H9 (cell line): Measurements from ENCODE around the gene DMWD. TPM values are rescaled to one million over a fixed set of nuclear protein-coding genes. Genes with fewer than 3 reads are reported as not detected.

Source experiments
- DNase-seq: peaks from one replicate; pipeline ENCODE4 v3.0.0-alpha.2; 2017
- H2AFZ ChIP-seq: one replicate; pipeline ENCODE4 v1.6.1; 2013; ENCODE audit warnings: mild to moderate bottlenecking, low read length, control low read depth, moderate library complexity
- H2AK5ac ChIP-seq: 2 replicates; pipeline ENCODE4 v1.6.1; 2013; ENCODE audit warnings: low read length, control low read depth, mixed read lengths; ENCODE audit not compliant: insufficient read length
- H2BK120ac ChIP-seq: one replicate; pipeline ENCODE4 v1.6.1; 2013; ENCODE audit warnings: low read depth, mild to moderate bottlenecking, low read length, control low read depth, inconsistent platforms; ENCODE audit not compliant: poor library complexity, severe bottlenecking
- H2BK12ac ChIP-seq: 2 replicates; pipeline ENCODE4 v1.6.1; 2013; ENCODE audit warnings: low read length, control low read depth, mixed read lengths, low read depth; ENCODE audit not compliant: insufficient read length
- H2BK15ac ChIP-seq: 2 replicates; pipeline ENCODE4 v1.6.1; 2013; ENCODE audit warnings: low read depth, low read length, control low read depth
- H2BK20ac ChIP-seq: one replicate; pipeline ENCODE4 v1.6.1; 2013; ENCODE audit warnings: low read depth, mild to moderate bottlenecking, low read length, control low read depth, inconsistent platforms; ENCODE audit not compliant: poor library complexity, severe bottlenecking
- H2BK5ac ChIP-seq: 2 replicates; pipeline ENCODE4 v1.6.1; 2013; ENCODE audit warnings: low read length, control low read depth, mixed read lengths; ENCODE audit not compliant: insufficient read length
- H3K14ac ChIP-seq: 2 replicates; pipeline ENCODE4 v1.6.1; 2013; ENCODE audit warnings: low read length, control low read depth; ENCODE audit not compliant: insufficient read depth
- H3K18ac ChIP-seq: 2 replicates; pipeline ENCODE4 v1.6.1; 2013; ENCODE audit warnings: low read depth, mild to moderate bottlenecking, mixed read lengths, low read length, control low read depth; ENCODE audit not compliant: insufficient read length
- H3K23ac ChIP-seq: 2 replicates; pipeline ENCODE4 v1.6.1; 2013; ENCODE audit warnings: low read length, control low read depth, mixed read lengths, low read depth; ENCODE audit not compliant: insufficient read length
- H3K23me2 ChIP-seq: 2 replicates; pipeline ENCODE4 v1.6.1; 2013; ENCODE audit warnings: low read depth, mild to moderate bottlenecking, mixed read lengths, low read length, control low read depth; ENCODE audit not compliant: insufficient read length, poor library complexity, severe bottlenecking
- H3K27ac ChIP-seq: 2 replicates; pipeline ENCODE4 v1.5.1; 2013; ENCODE audit warnings: low read length, control low read depth, mixed read lengths, low read depth; ENCODE audit not compliant: insufficient read length
- H3K27me3 ChIP-seq: 2 replicates; pipeline ENCODE4 v1.6.1; 2013; ENCODE audit warnings: low read length, control low read depth, inconsistent platforms; ENCODE audit not compliant: insufficient read depth
- H3K4ac ChIP-seq: 2 replicates; pipeline ENCODE4 v1.6.1; 2013; ENCODE audit warnings: low read depth, mild to moderate bottlenecking, control low read depth, inconsistent platforms, low read length, moderate library complexity
- H3K4me1 ChIP-seq: 2 replicates; pipeline ENCODE4 v1.6.1; 2013; ENCODE audit warnings: low read length, control low read depth, inconsistent platforms; ENCODE audit not compliant: insufficient read depth
- H3K4me2 ChIP-seq: 2 replicates; pipeline ENCODE4 v1.6.1; 2013; ENCODE audit warnings: low read length, control low read depth, mixed read lengths; ENCODE audit not compliant: insufficient read length, insufficient read depth
- H3K56ac ChIP-seq: 2 replicates; pipeline ENCODE4 v1.6.1; 2013; ENCODE audit warnings: low read depth, mild to moderate bottlenecking, mixed read lengths, low read length, control low read depth; ENCODE audit not compliant: insufficient read length
- H3K79me1 ChIP-seq: 2 replicates; pipeline ENCODE4 v1.6.1; 2013; ENCODE audit warnings: low read depth, mild to moderate bottlenecking, moderate library complexity, low read length, control low read depth, inconsistent platforms; ENCODE audit not compliant: insufficient read depth, poor library complexity, severe bottlenecking
- H3K79me2 ChIP-seq: 2 replicates; pipeline ENCODE4 v1.6.1; 2013; ENCODE audit warnings: low read length, control low read depth, inconsistent platforms; ENCODE audit not compliant: insufficient read depth
- H3K9ac ChIP-seq: 2 replicates; pipeline ENCODE4 v1.6.1; 2013; ENCODE audit warnings: low read length, control low read depth, mixed read lengths; ENCODE audit not compliant: insufficient read length; ENCODE audit errors: extremely low read depth
- H3K9me3 ChIP-seq: one replicate; pipeline ENCODE4 v1.6.1; 2013; ENCODE audit warnings: low read depth, low read length, inconsistent platforms; ENCODE audit not compliant: control insufficient read depth
- H3T11ph ChIP-seq: one replicate; pipeline ENCODE4 v1.6.1; 2013; ENCODE audit warnings: mild to moderate bottlenecking, low read length, control low read depth, inconsistent platforms
- H4K20me1 ChIP-seq: one replicate; pipeline ENCODE4 v1.6.1; 2013; ENCODE audit not compliant: control insufficient read depth, insufficient read length, insufficient read depth
- H4K5ac ChIP-seq: 2 replicates; pipeline ENCODE4 v1.6.1; 2013; ENCODE audit warnings: low read depth, mild to moderate bottlenecking, mixed read lengths, low read length, control low read depth; ENCODE audit not compliant: insufficient read length
- H4K8ac ChIP-seq: replicated peaks from 2 replicates; pipeline ENCODE4 v1.6.1; 2013; ENCODE audit warnings: low read length, control low read depth, mixed read lengths, low read depth; ENCODE audit not compliant: insufficient read length
- H4K91ac ChIP-seq: 2 replicates; pipeline ENCODE4 v1.6.1; 2013; ENCODE audit warnings: low read depth, mild to moderate bottlenecking, moderate library complexity, mixed read lengths, low read length, control low read depth; ENCODE audit not compliant: insufficient read length
- H3K27ac Mint-ChIP-seq, 3 experiments: 2 replicates in 2 of 3; 3 replicates in 1 of 3; pipeline ENCODE4 v1.8.0; 2020 to 2021; ENCODE audit warnings: mixed read lengths in 3 of 3, mild to moderate bottlenecking in 1 of 3, moderate library complexity in 1 of 3
- H3K27me3 Mint-ChIP-seq: 2 replicates; pipeline ENCODE4 v1.8.0; 2021; ENCODE audit warnings: low read depth, mild to moderate bottlenecking, moderate library complexity, mixed read lengths
- H3K36me3 Mint-ChIP-seq, 3 experiments: 2 replicates in 2 of 3; 3 replicates in 1 of 3; pipeline ENCODE4 v1.8.0; 2020 to 2021; ENCODE audit warnings: low read depth in 3 of 3, mixed read lengths in 3 of 3; ENCODE audit not compliant: insufficient read depth in 1 of 3
- H3K4me1 Mint-ChIP-seq, 2 experiments: 2 replicates each; pipeline ENCODE4 v1.8.0; 2020; ENCODE audit warnings: mixed read lengths in 2 of 2
- H3K4me3 Mint-ChIP-seq, 2 experiments: 2 replicates in 1 of 2; 3 replicates in 1 of 2; pipeline ENCODE4 v1.8.0; 2020 to 2021; ENCODE audit warnings: mild to moderate bottlenecking in 2 of 2, mixed read lengths in 2 of 2, moderate library complexity in 1 of 2
- H3K9me3 Mint-ChIP-seq, 2 experiments: 2 replicates in 1 of 2; 3 replicates in 1 of 2; pipeline ENCODE4 v1.8.0; 2020; ENCODE audit warnings: mild to moderate bottlenecking in 2 of 2, mixed read lengths in 2 of 2, moderate library complexity in 1 of 2
- CTCF ChIP-seq: fragments of 200-600 bp; sonication (generic); conservative IDR thresholded peaks from 3 replicates; pipeline ENCODE4 v1.8.0; 2021; ENCODE audit warnings: antibody characterized with exemption, mild to moderate bottlenecking
- WGBS: extraction: QIAGEN DNeasy Blood & Tissue Kit; methylation state at CpG from one replicate; pipeline ENCODE4 v1.1.7; 2013; ENCODE audit warnings: missing lambda C conversion rate, low lambda C conversion rate, mixed read lengths; ENCODE audit not compliant: insufficient read length; ENCODE audit errors: extremely low coverage; 5-methylcytosine and 5-hydroxymethylcytosine counted together
- total RNA-seq: library from RNA; stranded (reverse); gene quantifications from 2 replicates; pipeline ENCODE4 v1.2.1, GENCODE V29; 2021

DMWD gene
- total RNA-seq, 1 experiment from 2014 or later: 75.1 TPM

- no peak overlapping the region for H4K5ac ChIP-seq
- no peaks in the 10 kb centered on the region for H3K23me2 ChIP-seq
- Mint-ChIP-seq H3K36me3 (no peaks in the 10 kb centered on the region), H3K9me3 (no peaks in the 10 kb centered on the region; a peak in 1 of 5 replicates), H3K4me1 (peaks cover 8 to 21% of the 10 kb centered on the region in 2 experiments), H3K27me3 (peaks cover 45% of the 10 kb centered on the region), H3K4me3 (no peak overlapping the region), H3K27ac (no peak overlapping the region)
- no peaks in the 10 kb centered on the region for H4K20me1 ChIP-seq
- no peak overlapping the region for H3K9ac ChIP-seq
- no CpG with 5 or more reads among the region's 7 CpGs for WGBS
- no peak for TF ChIP-seq CTCF
- DNase-seq: no peak
- no peaks in the 10 kb centered on the region for H3K4me1 ChIP-seq
- H3K56ac ChIP-seq: no peak overlapping the region
- no peak overlapping the region for H4K8ac ChIP-seq
- H3K27me3 ChIP-seq: no peaks in the 10 kb centered on the region
- H3T11ph ChIP-seq: no peak overlapping the region
- H2BK12ac ChIP-seq: no peak overlapping the region
- H3K23ac ChIP-seq: no peak overlapping the region
- no peak overlapping the region for H2BK20ac ChIP-seq
- H3K79me2 ChIP-seq: no peaks in the 10 kb centered on the region
- no peak overlapping the region for H4K91ac ChIP-seq
- no peak overlapping the region; the same call in 1 of the 2 replicates for H3K14ac ChIP-seq
- no peak overlapping the region for H2BK15ac ChIP-seq
- H2AFZ ChIP-seq: no peak overlapping the region
- H3K18ac ChIP-seq: no peak overlapping the region
- H3K4ac ChIP-seq: no peak overlapping the region
- H3K9me3 ChIP-seq: no peaks in the 10 kb centered on the region
- no peak overlapping the region for H3K27ac ChIP-seq
- no peak overlapping the region for H2AK5ac ChIP-seq
- H2BK5ac ChIP-seq: no peak overlapping the region
- H2BK120ac ChIP-seq: no peak overlapping the region
- H3K79me1 ChIP-seq: no peaks in the 10 kb centered on the region
- no peak overlapping the region for H3K4me2 ChIP-seq
Measured at GRCh38 chr19:45801603-45802175, 9.0 kb upstream of the DMWD start.
